Gastrocnemius medialis (tissue), 4 donors: ENCODE data around the gene EPB41L4B. TPM values are rescaled to one million over a fixed set of nuclear protein-coding genes. Genes with fewer than 3 reads are reported as not detected.

Experiments used
- ATAC-seq, 2 donors: fragments of 150-250 bp; one replicate each; pipeline ENCODE4 v1.9.1; 2016
- DNase-seq, 2 donors: peaks; one replicate each; pipeline ENCODE4 v3.0.0-alpha.2; 2019
- H3K27ac ChIP-seq, 4 donors: fragments of 200-600 bp; sonication (generic); 1 replicate in 1 of 4; 2 replicates in 3 of 4; pipeline ENCODE4 v1.5.1; 2016 to 2018; ENCODE audit warnings: mild to moderate bottlenecking in 2 of 4, moderate library complexity in 1 of 4
- H3K27me3 ChIP-seq, 3 donors: fragments of 200-600 bp; sonication (generic) in 2 of 3; 1 replicate in 1 of 3; 2 replicates in 2 of 3; pipeline versions ENCODE4 v1.5.1 to v1.6.0; 2016 to 2019; ENCODE audit warnings: mild to moderate bottlenecking in 1 of 3, moderate library complexity in 1 of 3
- H3K36me3 ChIP-seq, 2 donors: fragments of 200-600 bp; sonication (generic) in 1 of 2; one replicate each; pipeline ENCODE4 v1.5.1; 2017 to 2018
- H3K4me1 ChIP-seq, 2 donors: fragments of 200-600 bp; sonication (generic) in 1 of 2; one replicate each; pipeline ENCODE4 v1.5.1; 2016 to 2017; ENCODE audit warnings: mild to moderate bottlenecking in 2 of 2
- H3K4me3 ChIP-seq, 4 donors: fragments of 200-600 bp; sonication (generic) in 3 of 4; 1 replicate in 1 of 4; 2 replicates in 3 of 4; pipeline ENCODE4 v1.5.1; 2016 to 2019; ENCODE audit warnings: mild to moderate bottlenecking in 2 of 4
- H3K9me3 ChIP-seq, 3 donors: fragments of 200-600 bp; sonication (generic) in 2 of 3; 1 replicate in 1 of 3; 2 replicates in 2 of 3; pipeline ENCODE4 v1.5.1; 2016 to 2019
- CTCF ChIP-seq, 5 experiments: fragments of 450-650 bp in 3 of 5; fragments of 200-600 bp in 2 of 5; sonication (generic) in 2 of 5; IDR thresholded peaks in 4 of 5; conservative IDR thresholded peaks in 1 of 5; 1 replicate in 4 of 5; 2 replicates in 1 of 5; pipeline ENCODE4 v1.5.1; 2016 to 2019; ENCODE audit warnings: antibody characterized with exemption in 5 of 5, mild to moderate bottlenecking in 3 of 5, moderate library complexity in 3 of 5
- POLR2A ChIP-seq, 2 donors: fragments of 450-650 bp; IDR thresholded peaks; one replicate each; pipeline ENCODE4 v1.6.1; 2017; ENCODE audit warnings: antibody characterized with exemption in 2 of 2, mild to moderate bottlenecking in 2 of 2, moderate library complexity in 2 of 2
- in situ Hi-C, 4 donors: fragments of 200-750 bp; cut with MboI; loops; one replicate each; pipeline versions ENCODE4 v1.15.0 to v1.8.0; 2017; ENCODE audit warnings: low sequenced_read_pairs in 4 of 4
- intact Hi-C: fragments of 100-400 bp; cut with DNase I; formaldehyde crosslinking; loops from one replicate; pipeline ENCODE4 v1.15.1; 2023; ENCODE audit warnings: low total_unique reads
- total RNA-seq, 4 donors: library from RNA; depleted of rRNA; stranded (reverse); fragments of >200 nt; gene quantifications; one replicate each; pipeline versions ENCODE4 v1.1.0 to v1.2.3, GENCODE V29; 2016

EPB41L4B gene
- total RNA-seq, 4 donors from 2014 or later = 3.8 to 6.9 (median 6.1) TPM

GRCh38 chr9:109252291-109252690 lies 68.6 kb downstream of the EPB41L4B start:
- no peaks in the 10 kb centered on the region for H3K4me1 ChIP-seq

GRCh38 chr9:109251776-109252106 lies 69.1 kb downstream of the EPB41L4B start:
- in situ Hi-C loops = no loop called here
- Histone ChIP-seq H3K4me3 (no peak overlapping the region), H3K4me1 (no peaks in the 10 kb centered on the region), H3K27ac (no peak overlapping the region), H3K9me3 (no peaks in the 10 kb centered on the region), H3K36me3 (no peaks in the 10 kb centered on the region), H3K27me3 (no peaks in the 10 kb centered on the region)
- no peak for ATAC-seq
- DNase-seq = no peak
- intact Hi-C loops = no loop called here
- no peak for TF ChIP-seq CTCF (IDR thresholded peaks at IDR 0.05 in 4 of 5, conservative IDR thresholded peaks at IDR 0.05 in 1 of 5)
- TF ChIP-seq POLR2A (IDR thresholded peaks at IDR 0.05) = no peak

More at GRCh38 chr9:109252291-109252690, 68.6 kb downstream of the EPB41L4B start:
- intact Hi-C loops = no loop called here
- Histone ChIP-seq H3K27me3 (no peaks in the 10 kb centered on the region), H3K27ac (no peak overlapping the region), H3K4me3 (no peak overlapping the region), H3K36me3 (no peaks in the 10 kb centered on the region), H3K9me3 (no peaks in the 10 kb centered on the region)
- TF ChIP-seq CTCF (IDR thresholded peaks at IDR 0.05 in 4 of 5, conservative IDR thresholded peaks at IDR 0.05 in 1 of 5) = no peak
- no peak for TF ChIP-seq POLR2A (IDR thresholded peaks at IDR 0.05)
- no peak for ATAC-seq
- no peak for DNase-seq
- in situ Hi-C loops = no loop called here

DNA sequence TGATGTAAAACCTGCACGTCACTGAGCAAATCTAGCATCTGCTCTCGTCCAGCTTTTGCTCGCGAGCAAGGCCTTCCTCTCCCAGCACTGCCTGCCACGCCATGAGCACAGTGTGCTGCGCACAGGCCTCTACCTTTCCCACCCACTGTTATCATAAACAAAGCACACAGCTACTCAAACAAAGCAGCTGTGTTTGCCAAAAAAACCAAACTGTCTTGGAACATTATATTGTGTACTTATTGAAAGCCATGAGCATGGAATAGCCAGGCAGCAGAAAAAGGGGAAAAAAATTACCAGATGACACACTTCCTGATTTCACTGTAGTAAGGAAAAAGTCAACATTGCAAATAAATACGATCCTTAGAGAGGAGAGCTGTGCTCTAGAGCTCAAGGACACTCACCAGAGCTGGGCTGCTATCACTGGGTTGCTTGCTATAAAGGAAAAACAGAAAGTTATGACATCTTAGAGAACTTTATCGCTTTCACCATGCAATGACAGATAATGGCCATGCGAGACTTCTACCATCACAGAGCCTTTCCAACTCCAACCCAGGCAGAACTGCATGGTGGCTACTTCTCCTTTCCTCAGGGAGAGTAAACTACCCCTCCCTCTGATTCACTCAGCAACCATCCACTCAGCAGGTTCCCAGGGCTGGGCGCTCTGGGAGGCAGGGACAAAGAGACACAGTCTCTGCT lies 69.6 kb downstream of the EPB41L4B start:
- Histone ChIP-seq H3K27ac (no peak overlapping the region), H3K9me3 (no peaks in the 10 kb centered on the region), H3K27me3 (no peaks in the 10 kb centered on the region), H3K4me1 (no peaks in the 10 kb centered on the region), H3K36me3 (no peaks in the 10 kb centered on the region), H3K4me3 (no peak overlapping the region)
- TF ChIP-seq POLR2A (IDR thresholded peaks at IDR 0.05) = no peak
- no peak for TF ChIP-seq CTCF (IDR thresholded peaks at IDR 0.05 in 4 of 5, conservative IDR thresholded peaks at IDR 0.05 in 1 of 5)
- ATAC-seq (no peak), DNase-seq (no peak)
- in situ Hi-C loops (no loop called here), intact Hi-C loops (no loop called here)

DNA sequence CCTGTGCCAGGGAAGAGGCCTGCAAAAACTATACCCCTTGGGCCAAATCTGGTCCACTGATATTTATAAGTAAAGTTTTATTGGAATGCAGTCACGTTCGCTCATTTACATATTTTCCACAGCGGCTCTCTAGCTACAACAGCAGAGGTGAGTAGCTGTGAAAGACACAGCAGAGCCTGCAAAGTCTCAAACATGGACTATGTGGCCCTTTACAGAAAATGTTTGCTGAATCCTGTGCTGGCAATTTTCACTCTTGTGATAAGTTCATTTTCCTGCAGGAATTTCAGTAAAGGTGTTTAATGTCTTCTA lies 70.1 kb downstream of the EPB41L4B start:
- Histone ChIP-seq H3K36me3 (no peaks in the 10 kb centered on the region), H3K4me3 (no peak overlapping the region), H3K9me3 (no peaks in the 10 kb centered on the region), H3K27me3 (no peaks in the 10 kb centered on the region), H3K4me1 (peaks cover 0 to 3% of the 10 kb centered on the region in 2 donors), H3K27ac (no peak overlapping the region)
- ATAC-seq = no peak
- no peak for TF ChIP-seq CTCF (IDR thresholded peaks at IDR 0.05 in 4 of 5, conservative IDR thresholded peaks at IDR 0.05 in 1 of 5)
- TF ChIP-seq POLR2A (IDR thresholded peaks at IDR 0.05) = no peak
- DNase-seq = no peak
- intact Hi-C loops (no loop called here), in situ Hi-C loops (no loop called here)

DNA sequence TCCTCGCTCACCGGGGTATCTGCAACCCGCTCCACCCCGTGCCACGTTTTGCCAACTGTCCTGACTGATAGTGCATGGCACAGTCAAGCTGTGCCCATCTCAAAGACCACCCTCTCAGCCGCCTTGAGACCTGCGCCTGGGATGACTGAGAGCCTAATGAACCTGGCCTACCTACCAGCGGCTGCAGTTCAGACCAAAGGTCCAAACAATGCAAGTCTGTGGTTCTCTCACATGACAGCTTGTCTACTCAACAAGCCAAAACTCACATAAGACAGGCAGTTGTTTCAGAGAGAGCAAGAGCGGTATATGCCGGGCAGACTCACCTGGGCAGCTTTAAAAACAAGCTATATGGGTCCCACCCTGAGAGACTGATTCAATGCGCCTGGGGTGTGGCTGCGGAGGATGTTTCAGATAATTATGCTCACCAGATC lies 70.5 kb downstream of the EPB41L4B start:
- no peaks in the 10 kb centered on the region for H3K36me3 ChIP-seq
- in situ Hi-C loops (no loop called here), intact Hi-C loops (no loop called here)
- H3K9me3 ChIP-seq = no peaks in the 10 kb centered on the region
- no peak for ATAC-seq
- no peaks in the 10 kb centered on the region for H3K27me3 ChIP-seq
- TF ChIP-seq POLR2A (IDR thresholded peaks at IDR 0.05) (no peak), CTCF (IDR thresholded peaks at IDR 0.05 in 4 of 5, conservative IDR thresholded peaks at IDR 0.05 in 1 of 5) (no peak)
- no peak for DNase-seq
- no peak overlapping the region for H3K27ac ChIP-seq
- no peak overlapping the region for H3K4me3 ChIP-seq
- H3K4me1 ChIP-seq = peaks cover 0 to 3% of the 10 kb centered on the region in 2 donors
